ENCODE results near the gene EHMT1. TPM values are rescaled to one million over a fixed set of nuclear protein-coding genes. Genes with fewer than 3 reads are reported as not detected.

The EHMT1 gene
- total and polyA plus RNA-seq, 2 of the 8 experiments (the other 6 are each of a cell fraction or from before 2014, with no cell fraction given) = 95.7 to 163 TPM

DNA sequence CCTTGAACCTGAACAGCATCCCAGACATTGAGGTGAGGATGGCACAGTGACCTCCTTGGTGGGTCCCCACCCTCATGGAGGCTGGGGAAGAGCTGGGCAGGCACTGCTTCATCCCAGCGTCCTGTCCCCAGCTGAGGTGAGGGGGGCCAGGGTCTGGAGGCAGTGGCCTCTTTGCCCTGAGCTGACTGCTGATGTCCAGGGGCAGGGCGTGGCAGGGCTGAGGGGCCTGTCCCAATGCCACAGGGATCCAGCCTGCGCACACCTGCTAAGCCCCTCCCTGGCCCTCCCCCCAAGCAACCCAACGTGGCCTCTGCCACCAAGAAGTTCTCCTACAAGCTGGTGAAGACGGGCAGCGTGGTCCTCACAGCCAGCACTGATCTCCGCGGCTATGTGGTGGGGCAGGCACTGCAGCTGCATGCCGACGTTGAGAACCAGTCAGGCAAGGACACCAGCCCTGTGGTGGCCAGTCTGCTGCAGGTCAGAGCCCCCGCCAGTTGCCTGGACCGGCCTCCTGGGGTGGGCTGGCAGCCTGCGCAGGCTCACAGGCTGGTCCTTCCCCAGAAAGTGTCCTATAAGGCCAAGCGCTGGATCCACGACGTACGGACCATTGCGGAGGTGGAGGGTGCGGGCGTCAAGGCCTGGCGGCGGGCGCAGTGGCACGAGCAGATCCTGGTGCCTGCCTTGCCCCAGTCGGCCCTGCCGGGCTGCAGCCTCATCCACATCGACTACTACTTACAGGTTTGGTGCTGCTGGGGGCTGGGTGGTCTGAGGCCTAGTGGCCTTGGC lies 4.9 kb upstream of the EHMT1 start:
- Histone ChIP-seq H3K18ac (ENCODE audit: extremely low read depth, low read length) (no peak overlapping the region), H4K91ac (replicated peaks; ENCODE audit: insufficient read length, low read length) (peak overlapping the region; percentile 27), H2BK12ac (ENCODE audit: low read depth, low read length) (no peak overlapping the region), H3K79me2 (ENCODE audit: control insufficient read depth in 1 of 2, insufficient read depth in 2 of 2, low read length in 2 of 2) (peaks cover 0 to 16% of the 10 kb centered on the region in 2 experiments; a peak in 2 of 4 replicates), H2BK5ac (ENCODE audit: low read depth, low read length) (no peak overlapping the region), H4K5ac (ENCODE audit: insufficient read length, low read depth, low read length) (no peak overlapping the region), H3K4me2 (ENCODE audit: insufficient read depth in 1 of 2, low read depth in 2 of 2, low read length in 2 of 2) (no peak overlapping the region), H3K23me2 (ENCODE audit: low read depth, low read length) (peaks cover 2% of the 10 kb centered on the region; the same call in 1 of the 2 replicates), H3K4ac (replicated peaks; ENCODE audit: insufficient read length, low read depth, low read length) (no peak overlapping the region), H3K27me3 (replicated peaks in 1 of 4; ENCODE audit: control insufficient read depth in 3 of 4, extremely low read depth in 1 of 4, insufficient read depth in 3 of 4, low read length in 3 of 4) (no peaks in the 10 kb centered on the region), H3K4me1 (replicated peaks in 1 of 4; ENCODE audit: control insufficient read depth in 3 of 4, insufficient read depth in 4 of 4, low read length in 3 of 4) (peaks cover 0 to 9% (median 5%) of the 10 kb centered on the region in 4 experiments; a peak in 4 of 7 replicates), H3K79me1 (ENCODE audit: low read depth, low read length) (peaks cover 5% of the 10 kb centered on the region; the same call in 1 of the 2 replicates), H4K8ac (ENCODE audit: extremely low read depth, insufficient read depth, low read length) (peak overlapping the region; percentile 3; the same call in 1 of the 2 replicates), H2BK20ac (ENCODE audit: low read length) (no peak overlapping the region), H3K56ac (replicated peaks; ENCODE audit: insufficient read length, low read depth, low read length) (no peak overlapping the region), H3K9ac (replicated peaks in 1 of 4; ENCODE audit: extremely low read depth in 1 of 4, low read depth in 3 of 4, low read length in 3 of 4) (no peak overlapping the region), H2BK120ac (replicated peaks; ENCODE audit: low read depth, low read length) (no peak overlapping the region), H4K20me1 (replicated peaks in 1 of 2; ENCODE audit: control insufficient read depth in 1 of 2, insufficient read depth in 2 of 2, low read length in 2 of 2) (peaks cover 10 to 21% of the 10 kb centered on the region in 2 experiments), H2BK15ac (ENCODE audit: low read length) (no peak overlapping the region), H3K27ac (ENCODE audit: low read depth, low read length) (no peak overlapping the region), H3K14ac (ENCODE audit: insufficient read length) (no peak overlapping the region), H2AK5ac (ENCODE audit: low read depth, low read length) (no peak overlapping the region), H2AFZ (ENCODE audit: low read length) (no peak overlapping the region), H3K9me3 (ENCODE audit: insufficient read depth in 2 of 2, low read depth in 1 of 2, low read length in 1 of 2) (no peaks in the 10 kb centered on the region), H3K23ac (ENCODE audit: insufficient read length) (no peak overlapping the region), H3K36me3 (ENCODE audit: control insufficient read depth in 2 of 4, insufficient read depth in 4 of 4, low read length in 3 of 4) (peaks cover 3 to 25% (median 11%) of the 10 kb centered on the region in 4 experiments; a peak in 6 of 8 replicates), H3K4me3 (ENCODE audit: extremely low read depth in 1 of 4, insufficient read depth in 2 of 4, low read depth in 3 of 4, low read length in 4 of 4) (no peak overlapping the region)
- CTCF ChIA-PET (ENCODE audit: partially characterized antibody) = interaction anchor here (0.6 to 2.4 kb wide), 3 partner anchors 12 to 32 kb away, joined by 3 to 14 read pairs (median 4); no protein-coding TSS in a partner anchor
- no peak for FAIRE-seq
- POLR2A ChIA-PET (ENCODE audit: partially characterized antibody) = interaction anchor here (0.8 to 1.7 kb wide), 3 partner anchors 11 to 61 kb away, joined by 3 to 4 read pairs (median 3); no protein-coding TSS in a partner anchor
- no peak for TF ChIP-seq HDAC6 (IDR thresholded peaks at IDR 0.05; ENCODE audit: low read depth, low read length)
- TF ChIP-seq GTF2F1 (IDR thresholded peaks at IDR 0.05; ENCODE audit: borderline replicate concordance, low read depth, low read length) = no peak
- TF ChIP-seq TAF7 (optimal IDR thresholded peaks at IDR 0.05; ENCODE audit: borderline replicate concordance, low read depth, low read length) = no peak
- no peak for TF ChIP-seq CTBP2 (IDR thresholded peaks at IDR 0.05; ENCODE audit: borderline replicate concordance, insufficient read depth, insufficient read length, low read length)
- 96% methylated on average over 25 of the region's 27 CpGs; no CpG with 5 or more reads in 1 of the 2 experiments for WGBS, 2 experiments (ENCODE audit: extremely low coverage in 1 of 2, insufficient coverage in 1 of 2, insufficient read length in 1 of 2, insufficient replicate concordance in 2 of 2, low coverage in 1 of 2, low lambda C conversion rate in 2 of 2, missing lambda C conversion rate in 1 of 2)
- no peak for DNase-seq (ENCODE audit: low read depth in 1 of 2, low spot score in 2 of 2)

All from H1 (cell line).